HG03354 (cell line): Measurements from ENCODE around the gene ARAP3.

Experiments used
- ATAC-seq: cut with Tn5 transposase; IDR thresholded peaks from one replicate; pipeline ENCODE4 v1.9.1; 2021; ENCODE audit warnings: mild to moderate bottlenecking; ENCODE audit not compliant: unreplicated experiment, poor library complexity, severe bottlenecking

The ARAP3 gene

GRCh38 chr5:141647851-141648250 is 34.2 kb downstream of the ARAP3 start:
- no peak for ATAC-seq

DNA sequence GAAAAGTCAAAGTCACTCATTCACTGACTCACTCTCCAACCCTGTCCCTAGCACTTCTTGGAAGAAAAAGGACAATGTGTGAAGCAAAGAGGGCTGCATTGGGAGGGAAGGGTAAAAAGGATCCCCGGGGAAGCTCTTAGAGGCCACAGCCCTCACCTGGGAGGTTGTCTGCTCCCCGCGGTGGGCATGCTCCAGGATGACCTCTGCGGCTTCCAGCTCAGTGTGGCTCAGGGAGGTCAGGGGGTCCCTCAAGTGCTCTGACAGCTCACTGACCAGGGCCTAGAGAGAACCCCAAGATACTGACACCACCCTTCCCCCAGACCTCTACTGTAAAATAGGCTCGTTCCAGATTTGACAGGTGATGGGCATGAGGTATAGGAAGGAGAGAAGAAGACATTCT is 34.8 kb downstream of the ARAP3 start:
- ATAC-seq: no peak

GRCh38 chr5:141646026-141646425 is 36.0 kb downstream of the ARAP3 start:
- ATAC-seq: no peak

GRCh38 chr5:141641634-141642267 is 40.3 kb downstream of the ARAP3 start:
- peak; percentile 54 for ATAC-seq

- ATAC-seq: no peak
Observed at GRCh38 chr5:141640698-141641097, 41.3 kb downstream of the ARAP3 start.

DNA sequence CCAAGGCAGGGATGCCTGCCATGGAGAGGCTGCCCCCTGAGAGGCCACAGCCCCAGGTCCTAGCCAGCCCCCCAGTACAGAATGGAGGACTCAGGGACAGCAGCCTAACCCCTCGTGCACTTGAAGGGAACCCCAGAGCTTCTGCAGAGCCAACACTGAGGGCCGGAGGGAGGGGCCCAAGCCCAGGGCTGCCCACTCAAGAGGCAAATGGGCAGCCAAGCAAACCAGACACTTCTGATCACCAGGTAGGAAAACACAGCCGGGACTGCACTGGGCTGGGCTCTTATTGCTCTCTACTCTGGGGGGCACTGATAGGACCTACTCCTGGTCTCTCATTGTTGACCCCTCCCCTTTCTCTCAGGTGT is 42.0 kb downstream of the ARAP3 start:
- no peak for ATAC-seq

GRCh38 chr5:141639357-141640050 is 42.5 kb downstream of the ARAP3 start:
- no peak for ATAC-seq

DNA sequence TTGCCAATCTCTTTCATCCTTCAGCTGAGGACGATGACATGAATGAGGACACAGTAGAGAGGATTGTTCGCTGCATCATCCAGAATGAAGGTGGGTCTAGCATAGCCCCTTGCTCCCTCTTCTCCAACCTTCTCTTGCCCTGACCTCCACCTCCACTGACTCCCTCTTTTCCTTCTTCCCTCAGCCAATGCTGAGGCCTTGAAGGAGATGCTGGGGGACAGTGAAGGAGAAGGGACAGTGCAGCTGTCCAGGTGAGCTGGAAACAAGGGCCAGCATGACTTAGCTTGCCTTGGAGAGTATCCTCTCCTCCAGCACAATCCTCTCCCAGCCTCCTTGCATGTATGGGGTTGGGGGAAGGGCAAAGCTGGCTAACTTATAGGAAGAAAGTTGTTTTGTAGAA is 43.3 kb downstream of the ARAP3 start:
- ATAC-seq: no peak

GRCh38 chr5:141637767-141638419 is 44.1 kb downstream of the ARAP3 start:
- peak; percentile 37 for ATAC-seq

GRCh38 chr5:141637123-141637766 is 44.8 kb downstream of the ARAP3 start:
- ATAC-seq: peak; percentile 35

DNA sequence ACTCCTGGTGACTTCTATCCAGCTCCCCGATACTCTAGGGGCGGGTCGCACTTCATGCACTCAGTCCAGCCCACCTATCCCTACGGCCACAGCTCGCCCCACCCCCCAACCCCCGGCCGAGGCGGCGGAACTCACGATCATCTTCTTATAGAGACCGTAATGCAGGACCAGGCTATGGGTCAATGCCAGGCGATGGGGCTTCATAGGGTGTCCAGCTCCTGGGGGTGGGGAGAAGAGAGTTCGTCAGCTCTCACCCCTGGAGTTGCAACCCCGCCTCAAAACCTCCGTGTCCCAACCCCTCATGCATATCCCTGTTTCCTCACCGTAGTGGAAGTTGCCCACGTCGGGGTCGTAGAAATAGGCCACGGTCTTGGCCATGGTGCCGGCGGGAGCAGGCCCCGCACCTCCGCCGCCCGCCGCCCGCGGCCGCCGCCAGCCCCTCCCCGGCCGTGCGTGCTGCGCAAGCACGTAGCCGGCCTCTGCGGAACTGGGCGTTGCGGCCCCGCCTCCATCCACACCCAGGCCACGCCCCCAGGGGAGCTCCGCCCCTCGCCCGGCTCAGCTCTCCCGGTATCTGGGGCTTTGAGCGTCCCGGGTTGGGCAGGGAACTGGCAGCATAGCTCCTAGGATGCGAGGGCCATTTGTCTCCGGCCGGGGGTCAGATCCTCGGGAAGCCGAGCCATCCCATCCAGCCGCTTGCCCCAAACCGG is 45.5 kb downstream of the ARAP3 start, which contains the start of the genes HDAC3 and RELL2:
HDAC3 (minus strand) TSS at position 437 of the 710 bp plus-strand sequence; CDS start at position 378, 59 bp downstream.
RELL2 (plus strand) TSS at position 585 of the 710 bp plus-strand sequence. CDS start 1,229 bp downstream, outside the sequence.
- ATAC-seq: peak; percentile 82

- no peak for ATAC-seq
Observed at GRCh38 chr5:141636106-141636412, 46.0 kb downstream of the ARAP3 start.

DNA sequence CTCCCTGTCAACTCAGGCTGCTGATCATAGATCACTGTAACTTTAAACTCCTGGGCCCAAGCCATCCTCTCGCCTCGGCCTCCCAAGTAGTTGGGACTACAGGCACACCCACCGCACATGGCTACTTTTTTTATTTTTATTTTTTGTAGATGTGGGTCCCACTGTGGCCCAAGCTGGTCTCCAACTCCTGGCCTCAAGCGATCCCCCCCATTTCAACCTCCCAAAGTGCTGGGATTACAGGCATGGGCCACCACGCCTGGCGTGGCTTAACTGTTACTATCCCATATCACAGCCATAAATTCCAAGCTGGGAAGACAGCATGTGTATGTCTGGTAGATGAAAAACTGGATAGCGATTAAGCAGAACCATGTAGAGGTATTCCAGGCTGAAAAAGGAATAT is 46.4 kb downstream of the ARAP3 start:
- no peak for ATAC-seq

DNA sequence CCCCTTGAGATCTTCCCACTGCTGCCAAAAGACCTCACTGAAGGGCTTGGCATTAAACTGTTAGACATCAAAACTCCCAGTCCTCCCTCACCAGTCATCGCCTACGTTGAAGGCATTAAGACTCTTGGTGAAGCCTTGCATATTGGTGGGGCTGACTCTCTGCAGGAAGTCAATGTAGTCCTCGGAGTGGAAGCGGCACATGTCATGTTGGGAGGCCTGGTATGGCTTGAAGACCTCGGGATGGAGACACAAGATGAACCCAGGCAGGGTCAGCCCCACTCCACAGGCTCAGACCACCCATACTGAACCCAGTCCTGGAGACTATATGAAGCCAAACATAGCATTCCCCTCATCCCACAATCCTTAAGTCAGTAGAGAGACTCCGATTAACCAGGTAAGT is 47.3 kb downstream of the ARAP3 start:
- no peak for ATAC-seq

DNA sequence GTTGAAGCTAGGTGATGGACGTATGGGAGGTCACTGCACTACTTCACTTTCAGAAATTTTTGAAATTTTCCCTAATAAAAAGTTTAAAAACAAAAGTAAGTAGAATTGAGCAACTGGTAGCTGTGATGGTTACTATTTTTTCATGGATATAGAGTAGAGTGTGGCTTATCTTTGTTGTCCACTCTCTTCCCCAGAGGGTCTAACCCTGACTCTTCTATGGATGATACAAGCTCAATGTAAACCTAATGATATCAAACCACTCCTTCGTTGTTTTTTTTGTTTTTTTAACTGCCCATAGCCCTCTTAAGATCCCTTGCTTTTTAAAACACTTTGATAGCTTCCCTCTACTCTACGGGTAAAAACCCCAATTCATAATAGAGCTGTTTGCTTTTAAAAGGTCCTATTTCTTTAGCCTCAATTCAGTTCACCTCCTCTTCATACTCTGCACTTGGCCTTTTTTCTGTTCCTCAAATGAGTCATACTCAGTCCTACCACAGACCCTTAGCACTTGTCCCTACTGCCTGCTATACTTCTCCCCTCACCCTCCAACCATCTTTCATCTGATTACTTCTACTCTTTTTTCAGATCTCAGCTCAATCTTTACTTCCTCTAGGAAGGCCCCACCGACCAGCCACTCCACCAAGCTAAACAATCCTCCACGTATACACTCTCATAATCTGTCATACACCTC is 48.0 kb downstream of the ARAP3 start:
- peak; percentile 52 for ATAC-seq

DNA sequence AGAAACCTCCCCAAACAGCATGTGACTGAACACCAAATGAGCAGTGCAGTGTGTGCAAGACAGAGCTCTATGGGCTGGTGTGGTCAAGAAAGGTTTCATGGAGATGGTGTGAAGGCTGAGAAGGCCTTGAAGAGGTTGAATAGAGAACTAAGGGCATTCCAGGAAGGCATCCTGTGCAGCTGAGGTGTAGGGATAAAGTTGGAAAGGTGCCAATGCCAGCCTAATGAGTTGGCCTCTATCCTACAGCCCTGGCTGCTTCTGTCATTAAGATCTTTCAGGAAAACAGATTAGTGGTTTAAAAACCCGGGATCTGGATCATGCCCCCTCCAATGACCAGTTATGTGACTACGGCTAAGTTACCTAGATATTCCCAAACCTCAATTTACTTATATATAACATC is 49.4 kb downstream of the ARAP3 start:
- no peak for ATAC-seq

- ATAC-seq: no peak
Observed at GRCh38 chr5:141630570-141631140, 51.4 kb downstream of the ARAP3 start.

GRCh38 chr5:141628175-141628788 is 53.7 kb downstream of the ARAP3 start:
- no peak for ATAC-seq

DNA sequence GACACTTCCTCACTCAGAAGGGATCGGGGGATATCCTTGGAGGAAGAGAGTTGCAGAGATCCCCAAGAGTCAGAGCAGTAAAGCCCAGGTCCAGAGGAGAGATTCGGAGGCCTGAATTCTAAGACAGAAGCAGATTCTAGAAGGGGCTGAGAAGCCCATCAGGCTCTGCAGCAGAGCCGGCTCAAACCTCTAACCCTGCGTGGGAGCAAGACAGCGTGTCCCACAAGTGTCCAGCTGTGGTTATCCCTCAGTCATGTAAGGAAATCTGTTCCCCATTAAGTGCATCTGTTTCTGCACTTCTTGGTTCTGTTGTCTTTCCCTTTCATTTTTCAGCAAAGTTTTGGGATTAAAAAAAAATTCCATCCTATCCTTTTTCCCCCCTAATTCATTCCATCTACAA is 58.4 kb downstream of the ARAP3 start:
- no peak for ATAC-seq
